KMS-11 (cell line): ENCODE measurements around the gene PARP12.

Source experiments
- H2AFZ ChIP-seq: fragments of 200-600 bp; sonication (generic); 2 replicates; pipeline ENCODE4 v1.6.1; 2016; ENCODE audit warnings: antibody characterized with exemption, mixed run types, low read depth
- H3K27ac ChIP-seq: fragments of 200-600 bp; sonication (generic); 2 replicates; pipeline ENCODE4 v1.6.1; 2016; ENCODE audit warnings: mild to moderate bottlenecking, mixed run types
- H3K27me3 ChIP-seq: fragments of 200-600 bp; sonication (generic); 2 replicates; pipeline ENCODE4 v1.6.1; 2017; ENCODE audit warnings: mild to moderate bottlenecking, low read depth, mixed run types, moderate library complexity; ENCODE audit not compliant: insufficient read depth
- H3K36me3 ChIP-seq: fragments of 200-600 bp; sonication (generic); 2 replicates; pipeline ENCODE4 v1.6.1; 2017; ENCODE audit warnings: mild to moderate bottlenecking, mixed run types; ENCODE audit not compliant: insufficient read depth
- H3K4me1 ChIP-seq: fragments of 200-600 bp; sonication (generic); 2 replicates; pipeline ENCODE4 v1.6.1; 2016; ENCODE audit warnings: mild to moderate bottlenecking, low read depth, mixed run types; ENCODE audit not compliant: poor library complexity, severe bottlenecking
- H3K4me2 ChIP-seq: fragments of 200-600 bp; sonication (generic); 2 replicates; pipeline ENCODE4 v1.7.0; 2016; ENCODE audit warnings: mild to moderate bottlenecking, mixed run types
- H3K4me3 ChIP-seq: fragments of 200-600 bp; sonication (generic); IDR thresholded peaks from 2 replicates; pipeline ENCODE4 v1.6.1; 2017; ENCODE audit warnings: low read depth, low read length, mixed read lengths; ENCODE audit not compliant: insufficient read depth
- H3K79me2 ChIP-seq: fragments of 200-600 bp; sonication (generic); 2 replicates; pipeline ENCODE4 v1.6.1; 2016; ENCODE audit warnings: low read depth, mixed run types; ENCODE audit not compliant: insufficient read depth
- H3K9ac ChIP-seq: fragments of 200-600 bp; sonication (generic); 2 replicates; pipeline ENCODE4 v1.6.1; 2016; ENCODE audit warnings: mild to moderate bottlenecking, mixed run types
- H4K20me1 ChIP-seq: fragments of 200-600 bp; sonication (generic); 2 replicates; pipeline ENCODE4 v1.6.1; 2016; ENCODE audit warnings: mild to moderate bottlenecking, mixed run types; ENCODE audit not compliant: insufficient read depth
- TF ChIP-seq, protein P1 (sequence below): fragments of 200-600 bp; sonication (generic); conservative IDR thresholded peaks from 2 replicates; pipeline ENCODE4 v1.6.1; 2017; ENCODE audit warnings: low read depth, mild to moderate bottlenecking, antibody characterized with exemption, low read length, moderate library complexity, mixed read lengths

Gene PARP12

DNA sequence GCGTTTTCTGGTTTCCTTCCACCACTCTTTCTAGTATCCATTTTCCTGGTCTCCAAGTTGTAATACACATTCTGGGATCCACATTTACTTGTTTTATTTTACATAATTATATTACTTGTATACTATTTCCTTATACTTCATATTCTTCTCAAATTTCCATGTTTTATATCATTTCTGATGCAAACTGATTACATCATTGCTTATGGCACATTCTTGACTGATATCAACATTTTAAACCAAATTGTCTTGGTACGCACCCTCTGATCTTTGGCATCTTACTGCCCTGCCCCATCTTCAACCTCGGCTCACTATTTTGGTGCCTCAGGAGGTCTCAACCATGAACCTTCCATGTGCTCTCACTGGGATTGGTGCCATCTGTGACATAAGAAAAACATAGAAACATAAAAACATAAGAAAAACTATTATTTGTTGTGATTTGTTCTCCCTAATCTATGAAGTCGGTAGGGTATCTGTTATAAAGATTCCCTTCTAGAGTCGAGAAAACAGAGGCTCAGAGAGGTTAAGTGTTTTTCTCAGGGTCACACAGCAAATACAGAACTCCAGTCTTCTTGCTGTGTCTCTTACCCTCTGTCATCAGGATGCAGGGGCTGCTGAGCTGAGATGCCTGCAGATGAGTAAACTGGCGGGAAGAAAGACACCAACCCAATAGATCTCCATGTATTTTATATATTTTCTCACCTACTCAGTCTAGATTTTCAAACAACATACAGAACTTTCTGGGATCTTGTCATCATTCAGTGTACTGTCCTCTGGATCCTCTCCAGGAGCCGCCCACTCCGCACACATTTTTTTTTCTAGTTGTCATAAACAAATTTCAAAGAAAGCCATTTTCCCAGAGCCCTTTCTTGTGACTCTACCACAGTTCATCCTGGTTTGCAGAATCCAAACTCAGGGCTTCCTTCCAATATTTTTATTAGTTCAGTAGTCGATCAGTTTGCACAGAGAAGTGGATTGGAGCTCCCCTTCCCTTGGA is 79.5 kb downstream of the PARP12 start:
- H4K20me1 ChIP-seq = no peaks in the 10 kb centered on the region
- H2AFZ ChIP-seq = no peak overlapping the region
- no peak overlapping the region for H3K27ac ChIP-seq
- H3K4me3 ChIP-seq = no peak overlapping the region
- no peak overlapping the region for H3K9ac ChIP-seq
- H3K4me2 ChIP-seq = no peak overlapping the region
- no peaks in the 10 kb centered on the region for H3K79me2 ChIP-seq
- no peaks in the 10 kb centered on the region for H3K36me3 ChIP-seq
- TF ChIP-seq, protein P1, sequence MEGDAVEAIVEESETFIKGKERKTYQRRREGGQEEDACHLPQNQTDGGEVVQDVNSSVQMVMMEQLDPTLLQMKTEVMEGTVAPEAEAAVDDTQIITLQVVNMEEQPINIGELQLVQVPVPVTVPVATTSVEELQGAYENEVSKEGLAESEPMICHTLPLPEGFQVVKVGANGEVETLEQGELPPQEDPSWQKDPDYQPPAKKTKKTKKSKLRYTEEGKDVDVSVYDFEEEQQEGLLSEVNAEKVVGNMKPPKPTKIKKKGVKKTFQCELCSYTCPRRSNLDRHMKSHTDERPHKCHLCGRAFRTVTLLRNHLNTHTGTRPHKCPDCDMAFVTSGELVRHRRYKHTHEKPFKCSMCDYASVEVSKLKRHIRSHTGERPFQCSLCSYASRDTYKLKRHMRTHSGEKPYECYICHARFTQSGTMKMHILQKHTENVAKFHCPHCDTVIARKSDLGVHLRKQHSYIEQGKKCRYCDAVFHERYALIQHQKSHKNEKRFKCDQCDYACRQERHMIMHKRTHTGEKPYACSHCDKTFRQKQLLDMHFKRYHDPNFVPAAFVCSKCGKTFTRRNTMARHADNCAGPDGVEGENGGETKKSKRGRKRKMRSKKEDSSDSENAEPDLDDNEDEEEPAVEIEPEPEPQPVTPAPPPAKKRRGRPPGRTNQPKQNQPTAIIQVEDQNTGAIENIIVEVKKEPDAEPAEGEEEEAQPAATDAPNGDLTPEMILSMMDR = no peak
- no peaks in the 10 kb centered on the region for H3K4me1 ChIP-seq
- no peaks in the 10 kb centered on the region for H3K27me3 ChIP-seq

DNA sequence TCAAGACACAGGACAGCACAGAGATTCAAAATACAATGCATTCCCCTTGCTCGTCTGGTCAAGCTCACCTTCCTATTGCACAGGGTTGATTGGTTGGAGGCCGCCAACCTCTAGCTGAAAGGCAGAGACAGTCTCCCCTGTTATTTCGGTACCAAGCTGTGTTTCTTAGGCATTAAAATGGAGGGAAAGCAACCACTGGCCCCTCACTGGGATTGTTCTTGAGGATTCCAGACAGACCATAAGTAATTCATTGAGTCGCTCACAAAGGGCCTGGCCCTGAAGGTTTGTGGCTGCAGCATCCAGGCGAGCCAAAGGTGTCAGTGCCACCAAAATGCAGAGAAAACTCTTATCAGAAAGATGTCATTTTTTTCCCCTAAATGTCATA is 81.2 kb downstream of the PARP12 start:
- Histone ChIP-seq H3K4me2 (no peak overlapping the region), H3K4me1 (no peaks in the 10 kb centered on the region), H3K4me3 (no peak overlapping the region), H3K9ac (no peak overlapping the region), H3K27ac (no peak overlapping the region), H3K79me2 (no peaks in the 10 kb centered on the region), H3K36me3 (no peaks in the 10 kb centered on the region), H2AFZ (no peak overlapping the region), H4K20me1 (no peaks in the 10 kb centered on the region), H3K27me3 (no peaks in the 10 kb centered on the region)
- TF ChIP-seq, protein P1 = no peak

DNA sequence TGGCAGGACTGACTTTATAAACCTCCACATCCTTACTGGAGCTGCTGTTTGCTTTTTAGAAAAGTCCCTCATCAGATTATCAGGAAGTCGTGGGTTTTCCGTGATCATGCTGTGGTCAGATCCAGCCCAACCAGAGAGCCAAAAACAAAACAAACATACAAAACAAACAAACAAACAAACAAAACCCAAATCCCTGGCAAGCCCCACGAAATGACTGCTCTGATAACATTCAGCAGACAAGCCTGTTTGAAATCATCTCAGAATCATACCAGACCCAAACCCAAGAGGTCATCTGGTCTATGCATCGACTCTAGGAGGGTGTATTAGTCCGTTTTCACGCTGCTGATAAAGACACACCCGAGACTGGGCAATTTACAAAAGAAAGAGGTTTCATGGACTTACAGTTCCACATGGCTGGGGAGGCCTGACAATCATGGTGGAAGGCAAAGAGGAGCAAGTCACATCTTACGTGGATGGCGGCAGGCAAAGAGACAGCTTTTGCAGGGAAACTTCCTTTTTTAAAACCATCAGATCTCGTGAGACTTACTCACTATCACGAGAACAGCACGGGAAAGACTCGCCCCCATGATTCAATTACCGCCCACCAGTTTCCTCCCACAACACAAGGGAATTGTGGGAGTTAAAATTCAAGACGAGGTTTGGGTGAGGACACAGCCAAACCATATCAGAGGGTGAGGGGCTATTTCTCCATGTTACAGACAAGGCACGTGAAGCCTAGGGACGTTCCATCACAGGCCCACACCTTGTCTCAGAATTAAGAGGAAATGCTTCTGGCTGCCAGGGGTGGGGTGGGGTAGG is 85.7 kb downstream of the PARP12 start:
- H3K27ac ChIP-seq = no peak overlapping the region
- TF ChIP-seq, protein P1 = no peak
- H3K9ac ChIP-seq = no peak overlapping the region
- no peaks in the 10 kb centered on the region for H3K36me3 ChIP-seq
- H3K4me3 ChIP-seq = no peak overlapping the region
- H3K27me3 ChIP-seq = no peaks in the 10 kb centered on the region
- no peaks in the 10 kb centered on the region for H3K4me1 ChIP-seq
- no peak overlapping the region for H3K4me2 ChIP-seq
- H3K79me2 ChIP-seq = no peaks in the 10 kb centered on the region
- H2AFZ ChIP-seq = no peak overlapping the region; the same call in 1 of the 2 replicates
- H4K20me1 ChIP-seq = no peaks in the 10 kb centered on the region

DNA sequence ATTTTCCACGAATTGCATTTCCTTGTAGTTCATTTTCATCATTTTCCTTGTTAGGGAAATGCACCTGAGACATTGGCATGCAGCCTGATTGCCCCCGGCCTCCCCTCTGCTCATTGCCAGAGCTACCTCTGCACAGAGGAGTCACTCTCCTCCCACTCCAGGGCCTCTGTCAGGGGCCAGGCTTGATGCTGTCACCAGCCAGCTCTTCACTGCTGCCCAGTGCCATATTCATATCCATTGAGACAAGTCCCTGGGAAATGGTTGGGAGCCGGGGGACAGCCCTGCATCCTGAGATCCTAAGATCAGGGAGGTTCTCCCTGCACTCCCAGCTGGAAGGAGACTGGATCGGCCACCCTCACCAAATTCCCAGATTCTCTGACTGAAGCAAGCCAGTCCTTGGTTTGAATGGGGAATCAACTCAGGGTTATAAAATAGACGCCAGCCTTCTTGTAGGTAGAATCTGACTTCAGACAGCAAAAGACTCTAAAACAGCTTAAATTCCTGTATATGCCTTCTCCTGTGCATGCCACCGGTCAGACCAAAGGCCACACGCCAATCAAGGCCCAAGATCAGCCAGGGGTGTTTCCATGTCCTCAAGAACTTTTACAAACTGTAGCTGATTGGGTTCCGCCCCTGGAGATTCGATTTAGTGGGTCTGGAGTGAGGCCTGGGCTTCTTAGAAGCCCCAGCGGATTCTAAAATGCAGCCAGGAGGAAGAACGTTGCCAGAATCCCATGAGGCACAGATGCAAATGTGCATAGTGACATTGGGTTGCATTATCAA is 86.5 kb downstream of the PARP12 start:
- H3K4me1 ChIP-seq = no peaks in the 10 kb centered on the region
- H3K4me3 ChIP-seq = no peak overlapping the region
- no peaks in the 10 kb centered on the region for H3K79me2 ChIP-seq
- TF ChIP-seq, protein P1 = no peak
- no peak overlapping the region for H3K9ac ChIP-seq
- H3K36me3 ChIP-seq = no peaks in the 10 kb centered on the region
- no peak overlapping the region for H2AFZ ChIP-seq
- no peaks in the 10 kb centered on the region for H3K27me3 ChIP-seq
- no peaks in the 10 kb centered on the region for H4K20me1 ChIP-seq
- H3K4me2 ChIP-seq = no peak overlapping the region
- no peak overlapping the region for H3K27ac ChIP-seq
